ENCODE data around the gene TBX20.

DNA sequence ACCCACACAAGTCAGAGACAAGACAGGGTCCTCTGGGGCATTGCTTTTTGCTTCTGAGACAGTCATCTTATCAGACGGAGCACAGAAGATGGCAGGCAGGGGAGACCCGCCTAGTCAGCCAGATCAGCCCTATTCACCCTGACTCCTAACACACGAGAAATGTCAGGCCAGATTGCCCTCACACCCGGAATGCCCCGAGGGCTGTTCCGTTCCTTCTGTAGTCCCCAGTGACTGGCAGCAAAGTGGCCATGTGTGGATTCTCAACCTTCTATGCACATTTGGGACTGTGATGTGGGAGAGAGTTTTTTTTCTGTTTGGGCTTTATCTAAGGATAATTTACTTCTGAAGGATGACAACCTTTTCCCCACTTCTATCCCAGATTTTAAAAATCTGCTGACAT, 35.5 kb upstream of the TBX20 start:
- TF ChIP-seq, protein P1, sequence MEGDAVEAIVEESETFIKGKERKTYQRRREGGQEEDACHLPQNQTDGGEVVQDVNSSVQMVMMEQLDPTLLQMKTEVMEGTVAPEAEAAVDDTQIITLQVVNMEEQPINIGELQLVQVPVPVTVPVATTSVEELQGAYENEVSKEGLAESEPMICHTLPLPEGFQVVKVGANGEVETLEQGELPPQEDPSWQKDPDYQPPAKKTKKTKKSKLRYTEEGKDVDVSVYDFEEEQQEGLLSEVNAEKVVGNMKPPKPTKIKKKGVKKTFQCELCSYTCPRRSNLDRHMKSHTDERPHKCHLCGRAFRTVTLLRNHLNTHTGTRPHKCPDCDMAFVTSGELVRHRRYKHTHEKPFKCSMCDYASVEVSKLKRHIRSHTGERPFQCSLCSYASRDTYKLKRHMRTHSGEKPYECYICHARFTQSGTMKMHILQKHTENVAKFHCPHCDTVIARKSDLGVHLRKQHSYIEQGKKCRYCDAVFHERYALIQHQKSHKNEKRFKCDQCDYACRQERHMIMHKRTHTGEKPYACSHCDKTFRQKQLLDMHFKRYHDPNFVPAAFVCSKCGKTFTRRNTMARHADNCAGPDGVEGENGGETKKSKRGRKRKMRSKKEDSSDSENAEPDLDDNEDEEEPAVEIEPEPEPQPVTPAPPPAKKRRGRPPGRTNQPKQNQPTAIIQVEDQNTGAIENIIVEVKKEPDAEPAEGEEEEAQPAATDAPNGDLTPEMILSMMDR (IDR thresholded peaks at IDR 0.05; ENCODE audit: control extremely low read depth in 1 of 3, insufficient read depth in 1 of 3, low read depth in 1 of 3, low read length in 3 of 3) = no peak
- TF ChIP-seq POLR2A (IDR thresholded peaks at IDR 0.05; ENCODE audit: control extremely low read depth in 1 of 2, low read depth in 2 of 2, low read length in 2 of 2) = no peak

All from H1 (cell line).